Aorta (tissue), 5 donors: Measurements from ENCODE around the gene MTHFD1L. TPM values are rescaled to one million over a fixed set of nuclear protein-coding genes. Genes with fewer than 3 reads are reported as not detected.

Source experiments
- ATAC-seq: fragments of 200-7000 bp; cut with Tn5 transposase; one replicate; pipeline ENCODE4 v1.9.1; 2022; ENCODE audit warnings: moderate library complexity; ENCODE audit not compliant: low FRiP score
- DNase-seq, 2 donors: peaks; one replicate each; pipeline ENCODE4 v3.0.0-alpha.2; 2020
- H3K27ac ChIP-seq, 2 donors: one replicate each; pipeline ENCODE4 v1.5.1; 2013; ENCODE audit warnings: low read length in 2 of 2, mild to moderate bottlenecking in 2 of 2, moderate library complexity in 2 of 2, control low read depth in 1 of 2, inconsistent platforms in 1 of 2, low read depth in 1 of 2
- H3K27me3 ChIP-seq, 2 donors: one replicate each; pipeline ENCODE4 v1.6.1; 2013; ENCODE audit warnings: control low read depth in 1 of 2, low read length in 1 of 2, mild to moderate bottlenecking in 1 of 2, moderate library complexity in 1 of 2; ENCODE audit not compliant: insufficient read depth in 2 of 2, control insufficient read depth in 1 of 2
- H3K36me3 ChIP-seq, 2 donors: one replicate each; pipeline ENCODE4 v1.6.1; 2013; ENCODE audit warnings: control low read depth in 1 of 2, low read length in 1 of 2, mild to moderate bottlenecking in 1 of 2; ENCODE audit not compliant: insufficient read depth in 2 of 2, control insufficient read depth in 1 of 2
- H3K4me1 ChIP-seq, 2 donors: one replicate each; pipeline ENCODE4 v1.6.1; 2013; ENCODE audit warnings: low read length in 2 of 2, control low read depth in 1 of 2, mild to moderate bottlenecking in 1 of 2, moderate library complexity in 1 of 2; ENCODE audit not compliant: insufficient read depth in 2 of 2, control insufficient read depth in 1 of 2
- H3K4me3 ChIP-seq, 2 donors: one replicate each; pipeline ENCODE4 v1.5.1; 2013; ENCODE audit warnings: low read length in 2 of 2, control low read depth in 1 of 2, mild to moderate bottlenecking in 1 of 2
- H3K9me3 ChIP-seq: one replicate; pipeline ENCODE4 v1.6.1; 2013; ENCODE audit warnings: mild to moderate bottlenecking, low read length; ENCODE audit not compliant: control insufficient read depth
- WGBS, 2 donors: extraction: QIAGEN DNeasy Blood & Tissue Kit; methylation state at CpG; one replicate each; pipeline ENCODE4 v1.1.7; 2013; 5-methylcytosine and 5-hydroxymethylcytosine counted together
- intact Hi-C, 2 donors: fragments of 100-400 bp; cut with DNase I; formaldehyde crosslinking; loops; one replicate each; pipeline versions ENCODE4 v1.14.2 to v1.15.0; 2022
- polyA plus RNA-seq, 2 donors: library from polyadenylated mRNA; stranded (reverse); fragments of 200-250 nt; gene quantifications; one replicate each; pipeline ENCODE4 v1.2.3, GENCODE V29; 2013
- total RNA-seq, 2 donors: library from RNA; stranded (reverse); fragmentation: NEBNext Ultra II Directional; extraction: Animal tissue kit (Norgen Biotek cat#: 25700); gene quantifications; one replicate each; pipeline ENCODE4 v1.2.1, GENCODE V29; 2021
- donor health status: healthy with polysubstance abuse.
- donor health status: Bipolar disorder and iron deficiency.
- donor health status: DM: no; HTN: no; CAD: no.
- donor health status: DM: no; HTN: no; CAD: no.
- donor health status: DM: yes; HTN: yes; CAD: no.

The MTHFD1L gene
- total and polyA plus RNA-seq, 4 donors = 20.4 to 65.8 (median 55.7) TPM

- Histone ChIP-seq H3K36me3 (peaks cover 0 to 1% of the 10 kb centered on the region in 2 donors), H3K9me3 (no peaks in the 10 kb centered on the region), H3K27ac (no peak overlapping the region), H3K27me3 (no peaks in the 10 kb centered on the region), H3K4me1 (no peaks in the 10 kb centered on the region), H3K4me3 (no peak overlapping the region)
- ATAC-seq = peak; percentile 53
- WGBS, 2 donors = 70 to 72% methylated on average over 16 of the region's 16 CpGs
- intact Hi-C loops = no loop called here
- DNase-seq = no peak
These were observed 222.5 kb downstream of the MTHFD1L start for GRCh38 chr6:151087861-151088598.

GRCh38 chr6:151088599-151088935 is 223.1 kb downstream of the MTHFD1L start:
- ATAC-seq (no peak), DNase-seq (no peak)
- Histone ChIP-seq H3K9me3 (no peaks in the 10 kb centered on the region), H3K36me3 (peaks cover 0 to 2% of the 10 kb centered on the region in 2 donors), H3K4me1 (no peaks in the 10 kb centered on the region), H3K27ac (no peak overlapping the region), H3K27me3 (no peaks in the 10 kb centered on the region), H3K4me3 (no peak overlapping the region)
- 93 to 97% methylated on average over 11 of the region's 11 CpGs for WGBS, 2 donors
- intact Hi-C loops = no loop called here

DNA sequence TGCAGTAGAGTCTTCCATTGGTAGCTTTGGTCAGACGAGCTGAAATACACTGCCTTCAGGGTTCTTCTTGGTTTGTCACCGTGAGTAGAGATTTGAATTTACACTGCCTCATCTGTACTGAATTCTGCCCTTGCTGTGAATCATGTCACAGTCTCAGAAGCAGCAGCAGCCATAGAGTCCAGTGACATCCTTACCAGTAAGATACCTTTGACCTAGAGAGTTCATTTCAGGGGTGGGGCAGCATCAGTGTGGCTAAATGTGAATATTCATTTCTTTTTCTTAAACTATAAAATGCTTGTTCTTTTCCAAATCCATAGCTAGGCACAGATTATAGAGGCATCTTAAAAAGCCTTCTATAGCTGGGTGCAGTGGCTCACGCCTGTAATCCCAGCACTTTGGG is 223.5 kb downstream of the MTHFD1L start:
- no peak overlapping the region for H3K4me3 ChIP-seq
- DNase-seq (no peak), ATAC-seq (no peak)
- intact Hi-C loops = no loop called here
- H3K36me3 ChIP-seq = peaks cover 0 to 2% of the 10 kb centered on the region in 2 donors
- H3K27ac ChIP-seq = no peak overlapping the region
- H3K27me3 ChIP-seq = no peaks in the 10 kb centered on the region
- H3K9me3 ChIP-seq = no peaks in the 10 kb centered on the region
- no peaks in the 10 kb centered on the region for H3K4me1 ChIP-seq
- WGBS, 2 donors = 94% methylated on average over 3 of the region's 3 CpGs

DNA sequence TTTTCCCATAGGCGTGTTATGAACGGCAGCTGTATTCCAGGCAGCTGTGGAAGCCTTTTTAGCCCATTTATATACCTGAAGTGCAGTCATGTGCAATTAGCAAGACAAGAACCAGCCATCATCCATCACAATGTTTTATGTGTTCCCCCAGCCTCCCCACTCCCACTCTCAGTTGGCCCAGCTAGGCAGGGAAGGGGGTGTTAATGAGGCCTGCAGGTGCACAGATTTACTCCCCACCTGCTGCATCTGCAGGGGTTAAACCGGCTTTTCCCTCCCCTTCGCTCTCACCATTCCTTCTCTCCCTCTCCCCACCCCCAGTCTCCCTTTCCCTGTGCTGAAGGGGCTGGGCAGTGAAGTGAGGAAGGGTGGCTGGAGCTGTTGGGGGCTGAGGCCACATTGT is 224.5 kb downstream of the MTHFD1L start:
- H3K4me1 ChIP-seq = no peaks in the 10 kb centered on the region
- intact Hi-C loops = no loop called here
- no peak overlapping the region for H3K27ac ChIP-seq
- no peaks in the 10 kb centered on the region for H3K9me3 ChIP-seq
- no peak for ATAC-seq
- H3K4me3 ChIP-seq = no peak overlapping the region
- H3K27me3 ChIP-seq = no peaks in the 10 kb centered on the region
- peaks cover 0 to 2% of the 10 kb centered on the region in 2 donors for H3K36me3 ChIP-seq
- DNase-seq = no peak
- WGBS, 2 donors = 76 to 83% methylated on average over 4 of the region's 4 CpGs

- no peaks in the 10 kb centered on the region for H3K4me1 ChIP-seq
- ATAC-seq (no peak), DNase-seq (no peak)
- no peaks in the 10 kb centered on the region for H3K9me3 ChIP-seq
- 97% methylated on average over 4 of the region's 4 CpGs for WGBS, 2 donors
- no peaks in the 10 kb centered on the region for H3K27me3 ChIP-seq
- intact Hi-C loops = no loop called here
- H3K27ac ChIP-seq = no peak overlapping the region
- no peak overlapping the region for H3K4me3 ChIP-seq
- peaks cover 0 to 2% of the 10 kb centered on the region in 2 donors for H3K36me3 ChIP-seq
These were observed 226.1 kb downstream of the MTHFD1L start for GRCh38 chr6:151091571-151091970.

GRCh38 chr6:151092591-151092990 is 227.1 kb downstream of the MTHFD1L start:
- no peak for DNase-seq
- H3K4me1 ChIP-seq = no peaks in the 10 kb centered on the region
- no peak for ATAC-seq
- no peaks in the 10 kb centered on the region for H3K9me3 ChIP-seq
- H3K4me3 ChIP-seq = no peak overlapping the region
- no peak overlapping the region for H3K27ac ChIP-seq
- peaks cover 0 to 2% of the 10 kb centered on the region in 2 donors for H3K36me3 ChIP-seq
- no peaks in the 10 kb centered on the region for H3K27me3 ChIP-seq
- WGBS, 2 donors = 76% methylated on average over 5 of the region's 5 CpGs
- intact Hi-C loops = no loop called here

GRCh38 chr6:151093706-151094105 is 228.2 kb downstream of the MTHFD1L start:
- DNase-seq (no peak), ATAC-seq (no peak)
- Histone ChIP-seq H3K36me3 (peaks cover 0 to 2% of the 10 kb centered on the region in 2 donors), H3K27me3 (no peaks in the 10 kb centered on the region), H3K27ac (no peak overlapping the region), H3K9me3 (no peaks in the 10 kb centered on the region), H3K4me3 (no peak overlapping the region), H3K4me1 (no peaks in the 10 kb centered on the region)
- 87 to 93% methylated on average over 5 of the region's 5 CpGs for WGBS, 2 donors
- intact Hi-C loops = no loop called here

- DNase-seq (no peak), ATAC-seq (peak; percentile 24)
- H3K4me1 ChIP-seq = no peaks in the 10 kb centered on the region
- H3K36me3 ChIP-seq = peaks cover 0 to 2% of the 10 kb centered on the region in 2 donors
- no peak overlapping the region for H3K4me3 ChIP-seq
- WGBS, 2 donors = 94% methylated on average over 6 of the region's 6 CpGs
- no peaks in the 10 kb centered on the region for H3K9me3 ChIP-seq
- no peaks in the 10 kb centered on the region for H3K27me3 ChIP-seq
- H3K27ac ChIP-seq = no peak overlapping the region
- intact Hi-C loops = no loop called here
These were observed 230.2 kb downstream of the MTHFD1L start for GRCh38 chr6:151095538-151096254.

DNA sequence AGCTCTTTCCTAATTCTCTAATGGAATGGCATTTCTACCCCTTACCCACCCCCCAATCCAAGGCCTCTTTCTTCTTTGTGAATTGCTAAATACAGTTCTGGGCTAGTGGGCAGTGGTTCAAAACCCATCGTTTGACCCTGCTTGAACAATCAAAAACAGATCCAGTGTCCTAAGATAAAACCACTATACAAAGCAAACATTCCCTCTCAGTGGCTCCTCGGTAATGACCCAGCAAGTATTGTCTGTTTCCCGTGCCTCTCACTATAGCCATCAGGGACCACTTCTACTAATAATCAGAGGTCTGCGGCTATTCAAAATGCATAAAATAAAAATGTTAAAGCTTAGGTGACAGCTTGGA is 230.7 kb downstream of the MTHFD1L start:
- ATAC-seq = no peak
- no peak overlapping the region for H3K4me3 ChIP-seq
- no peak for DNase-seq
- no peaks in the 10 kb centered on the region for H3K27me3 ChIP-seq
- H3K27ac ChIP-seq = no peak overlapping the region
- H3K4me1 ChIP-seq = no peaks in the 10 kb centered on the region
- H3K36me3 ChIP-seq = peaks cover 0 to 2% of the 10 kb centered on the region in 2 donors
- intact Hi-C loops = no loop called here
- no peaks in the 10 kb centered on the region for H3K9me3 ChIP-seq
- WGBS, 2 donors = 58 to 66% methylated on average over 4 of the region's 4 CpGs
